SK-MEL-5 (cell line): ENCODE data around the gene ANKH. TPM values are rescaled to one million over a fixed set of nuclear protein-coding genes. Genes with fewer than 3 reads are reported as not detected.

Experiments used
- DNase-seq: peaks from one replicate; pipeline ENCODE4 v3.0.0-alpha.2; 2016; ENCODE audit warnings: low read depth, low spot score
- in situ Hi-C: cut with HindIII; loops from 2 replicates; pipeline ENCODE4 v1.10.0; 2016; ENCODE audit warnings: low sequenced_read_pairs, high pct_unique_total_duplicates, low pct_unique_long_range_greater_than_20kb
- small RNA-seq, 2 experiments: library from RNA; depleted of rRNA; stranded (forward); fragments of <200 nt; gene quantifications; one replicate each; pipeline ENCODE3, GENCODE V24; 2014
- total RNA-seq: library from RNA; depleted of rRNA; stranded (reverse); fragments of >200 nt; shearing (Covaris generic); gene quantifications from 2 replicates; pipeline ENCODE4 v1.2.3, GENCODE V29; 2014; rRNA removed

Gene ANKH
- total RNA-seq, 1 experiment from 2014 or later, result 35.0 TPM

DNA sequence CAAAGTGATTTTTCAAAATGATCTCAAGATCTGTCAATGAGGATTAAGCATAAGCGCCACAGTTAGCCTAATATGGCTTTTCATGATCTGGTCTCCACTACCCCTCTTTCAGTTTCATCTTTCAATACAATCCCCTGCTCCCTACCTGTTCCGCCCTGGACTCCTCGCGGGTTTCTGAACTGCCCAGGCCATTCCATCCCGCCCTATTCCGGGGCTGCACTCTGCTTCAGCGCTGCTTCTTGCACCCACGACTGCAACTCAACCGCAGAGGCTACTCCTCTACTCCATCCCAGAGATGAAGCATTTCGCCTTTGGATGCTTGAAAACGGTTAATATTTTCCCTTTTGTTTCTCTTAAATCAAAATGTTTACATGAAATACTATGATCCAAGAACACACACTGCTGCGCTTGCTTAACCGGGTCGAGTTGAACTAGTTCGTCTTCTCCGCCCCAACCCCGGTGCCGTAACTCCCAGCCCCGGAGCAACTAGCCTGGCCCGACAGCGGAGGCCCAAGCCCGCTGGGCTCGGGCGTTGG is 207.8 kb downstream of the ANKH start:
- in situ Hi-C loops, result no loop called here

DNA sequence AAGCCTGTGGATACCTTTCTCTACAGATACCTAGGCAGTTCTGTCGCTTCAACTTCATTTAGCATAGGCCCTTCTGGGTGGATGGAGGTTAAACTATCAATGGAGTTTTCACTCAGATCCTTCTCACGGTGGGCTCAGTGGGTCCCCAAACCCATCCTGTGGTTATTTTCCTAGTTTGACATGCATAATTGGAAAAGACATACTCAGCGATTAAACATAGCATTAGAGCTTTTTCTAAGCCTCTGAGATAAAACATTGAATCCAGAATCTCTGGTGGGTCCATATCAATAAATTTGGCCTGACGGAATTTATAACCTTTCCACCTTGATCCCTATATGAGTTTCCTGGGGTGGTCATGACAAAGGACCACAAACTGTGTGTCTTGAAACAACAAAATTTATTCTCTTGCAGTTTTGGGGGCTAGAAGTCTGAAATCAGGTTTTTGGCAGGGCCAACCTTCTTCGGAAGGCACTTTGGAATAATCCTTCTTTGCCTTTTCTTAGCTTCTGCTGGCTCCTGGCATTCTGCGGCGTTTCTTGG is 208.8 kb downstream of the ANKH start:
- no peak for DNase-seq
- in situ Hi-C loops, result no loop called here

More for the DNA sequence above, 207.8 kb downstream of the ANKH start:
- no peak for DNase-seq

DNA sequence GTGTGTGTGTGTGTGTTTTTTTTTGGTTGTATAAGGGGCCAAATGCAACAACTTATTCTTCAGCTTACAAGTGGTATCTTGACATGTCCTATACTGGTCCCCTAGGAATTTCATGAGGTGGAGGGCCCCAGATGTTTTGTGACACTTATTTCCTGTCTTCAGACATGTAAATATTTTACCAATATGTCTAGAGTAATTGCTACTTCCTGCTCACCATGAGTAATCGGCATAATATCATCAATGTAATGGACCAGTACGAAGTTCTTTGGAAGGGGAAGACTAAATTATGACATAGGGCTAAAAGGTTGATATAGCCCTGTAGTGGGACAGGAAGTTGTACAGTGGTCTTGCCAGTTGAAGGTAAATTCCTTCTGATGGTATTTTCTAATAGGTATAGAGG is 210.7 kb downstream of the ANKH start:
- in situ Hi-C loops, result no loop called here
- DNase-seq, result no peak

DNA sequence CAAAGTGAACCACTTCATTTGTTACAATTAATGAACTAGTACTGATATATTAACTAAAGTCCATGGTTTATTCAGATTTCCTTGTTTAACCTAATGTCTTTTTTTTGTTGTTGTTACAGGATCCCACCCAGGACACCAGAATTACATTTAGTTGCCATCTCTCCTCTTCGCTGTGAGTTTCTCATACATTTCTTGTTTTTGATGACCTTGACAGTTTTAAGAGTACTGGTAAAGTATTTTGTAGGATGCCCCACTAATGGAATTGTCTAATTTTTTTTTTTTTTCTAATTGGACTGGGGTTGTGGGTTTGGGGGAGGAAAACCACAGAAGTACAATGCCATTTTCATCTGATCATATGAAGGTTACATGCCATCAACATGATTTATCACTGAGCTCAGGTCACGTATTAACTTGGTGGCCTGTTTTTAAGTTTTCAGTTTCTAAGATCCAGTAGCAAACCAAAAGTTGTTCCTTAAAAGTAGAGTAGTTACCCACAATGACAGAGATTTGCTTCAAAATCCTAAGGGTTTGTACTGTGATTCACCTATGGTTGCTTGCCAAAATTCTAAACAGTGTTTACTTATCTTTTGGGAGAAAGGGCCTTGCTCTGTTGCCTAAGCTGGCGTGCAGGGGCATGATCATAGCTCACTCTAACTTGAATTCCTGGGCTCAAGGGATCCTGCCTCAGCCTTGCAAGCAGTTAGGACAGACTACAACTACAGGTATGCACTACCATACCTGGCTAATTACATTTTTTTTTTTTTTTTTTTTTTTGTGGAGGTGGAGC is 211.6 kb downstream of the ANKH start:
- in situ Hi-C loops, result no loop called here
- no peak for DNase-seq

DNA sequence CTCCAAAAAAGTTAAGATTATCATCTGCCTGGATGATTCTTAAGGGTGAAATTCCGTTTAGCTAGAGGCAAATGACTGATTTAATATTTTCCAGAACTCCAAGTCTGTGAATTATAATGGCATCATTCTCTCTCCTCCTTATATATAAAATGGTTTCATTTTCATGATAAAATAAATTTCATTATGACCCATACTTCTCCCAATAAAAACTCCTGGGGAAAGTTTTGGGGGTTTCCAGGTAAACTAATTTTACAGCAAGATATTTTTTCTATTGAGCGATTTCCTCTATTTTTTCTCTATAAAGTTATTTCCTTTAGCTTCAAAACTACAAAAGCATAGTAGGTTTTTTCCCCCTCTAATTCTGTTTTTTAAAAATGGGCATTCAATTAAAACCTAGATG is 214.7 kb downstream of the ANKH start:
- in situ Hi-C loops, result no loop called here
- DNase-seq, result no peak

DNA sequence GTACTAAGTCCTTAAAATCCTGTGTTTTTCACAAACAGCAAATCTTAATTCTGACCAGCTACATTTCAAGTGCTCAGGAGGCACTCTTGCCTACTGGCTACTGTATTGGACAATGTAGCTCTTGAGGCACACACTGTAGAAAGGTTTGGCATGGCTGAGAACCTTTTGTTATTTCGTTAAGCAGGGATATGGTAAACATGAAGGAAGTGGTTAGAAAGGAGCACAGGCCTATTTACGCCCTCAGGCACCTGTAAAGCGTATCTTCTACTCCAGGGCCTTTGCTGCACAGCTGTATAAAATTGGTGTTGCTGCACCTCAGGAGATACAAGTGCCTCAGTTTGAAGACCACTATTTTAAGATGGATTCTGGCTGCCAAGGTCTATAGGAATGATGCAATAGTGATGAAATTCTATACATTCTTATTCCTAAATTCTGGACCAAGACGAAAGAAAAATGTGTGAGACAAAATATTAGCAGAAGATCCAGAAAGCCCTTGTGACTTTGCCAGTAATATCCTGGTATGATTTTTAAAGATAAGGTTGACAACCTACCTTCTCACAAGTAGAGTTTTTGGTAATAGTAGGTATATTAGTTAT is 216.3 kb downstream of the ANKH start:
- in situ Hi-C loops, result no loop called here
- DNase-seq, result no peak

Small RNA genes within 50 kb of the gene (small RNA-seq; reads per million reads assigned to genes)
- 0 reads per million in 2 experiments for gene HNRNPKP5
- 0 reads per million in 2 experiments for gene MIR4637

Other genes with a start within 250 kb of the ANKH start
- gene OTULIN, start 207.1 kb downstream of the ANKH start, total RNA-seq, result 23.5 and 31.2 TPM in 2 replicates